ENCODE data around the gene RAP1GAP.
"Not testable (repeated sequence)": the region's sequence is repeated elsewhere in the genome, so short reads cannot be mapped to it uniquely, and the experiment has no call there.

Gene RAP1GAP

DNA sequence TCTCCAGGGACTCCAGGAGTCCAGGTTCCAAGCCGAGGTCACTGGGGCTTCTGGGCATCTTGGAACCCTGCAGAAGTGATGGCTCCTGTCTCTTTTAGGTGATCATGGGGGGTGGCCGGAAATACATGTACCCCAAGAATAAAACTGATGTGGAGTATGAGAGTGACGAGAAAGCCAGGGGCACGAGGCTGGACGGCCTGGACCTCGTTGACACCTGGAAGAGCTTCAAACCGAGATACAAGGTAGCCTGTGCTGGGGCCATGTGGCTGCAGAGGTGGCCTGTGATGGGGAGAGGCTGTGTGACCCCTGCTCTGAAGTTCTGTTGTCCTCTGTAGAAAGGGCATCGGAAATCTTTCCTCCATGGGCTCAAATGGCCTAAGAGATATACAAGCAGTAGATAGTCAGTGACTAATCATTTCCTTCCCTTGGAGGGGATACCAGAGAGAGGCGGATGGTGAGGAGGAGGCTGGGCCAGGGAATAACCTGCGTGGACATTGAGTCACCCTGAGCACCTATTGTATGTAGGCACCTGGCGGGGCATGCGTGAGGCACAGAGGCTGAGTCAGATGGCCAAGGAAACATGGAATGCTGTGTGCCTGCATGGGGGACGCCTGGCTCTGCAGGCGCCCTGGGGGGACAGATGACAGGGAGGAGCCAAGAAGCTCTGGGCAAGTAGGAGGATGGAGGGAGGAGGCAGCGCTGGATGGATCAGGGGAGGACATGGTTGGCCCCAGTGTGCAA is 101.0 kb downstream of the RAP1GAP start:
- DNase-seq, result no peak

GRCh38 chr1:21567241-21568005 is 101.7 kb downstream of the RAP1GAP start:
- no peak for DNase-seq

GRCh38 chr1:21566361-21566760 is 102.8 kb downstream of the RAP1GAP start:
- DNase-seq, result not testable (repeated sequence)

DNA sequence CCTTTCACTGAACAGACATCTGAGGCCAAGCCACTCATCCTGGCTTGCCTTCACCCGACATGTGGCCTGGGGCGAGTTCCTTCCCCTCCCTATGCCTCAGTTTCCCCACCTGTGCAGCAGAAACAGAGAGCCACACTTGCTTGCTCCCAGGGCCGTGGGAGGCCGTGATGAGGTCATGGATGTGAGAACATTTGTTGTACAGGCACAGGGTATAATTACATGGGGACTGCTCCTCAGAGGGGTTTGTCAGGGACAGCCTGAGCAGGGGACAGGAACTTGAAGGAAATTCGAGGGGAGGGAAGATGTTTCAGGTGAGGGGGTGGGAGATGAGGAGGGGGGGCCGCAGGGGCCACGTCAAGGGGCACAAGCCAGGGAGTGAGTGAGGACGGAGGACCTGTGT is 103.9 kb downstream of the RAP1GAP start:
- DNase-seq, result no peak

- DNase-seq, result no peak
These were observed 104.5 kb downstream of the RAP1GAP start for GRCh38 chr1:21564521-21565095.

DNA sequence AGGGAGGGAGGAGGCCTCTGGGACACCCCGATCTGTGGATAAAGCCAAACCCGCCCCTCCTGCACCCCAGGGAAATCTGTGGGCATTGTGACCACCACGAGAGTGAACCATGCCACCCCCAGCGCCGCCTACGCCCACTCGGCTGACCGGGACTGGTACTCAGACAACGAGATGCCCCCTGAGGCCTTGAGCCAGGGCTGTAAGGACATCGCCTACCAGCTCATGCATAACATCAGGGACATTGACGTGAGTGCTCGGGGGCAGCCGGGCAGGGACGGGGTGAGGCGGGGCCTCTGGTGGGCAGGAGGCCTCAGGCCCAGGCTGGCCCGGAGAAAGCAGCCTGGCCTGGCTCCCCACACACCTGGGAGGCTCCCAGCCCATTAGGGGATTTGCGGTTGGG is 105.2 kb downstream of the RAP1GAP start:
- DNase-seq, result no peak

- DNase-seq, result no peak
These were observed 106.3 kb downstream of the RAP1GAP start for GRCh38 chr1:21562896-21563295.

- no peak for DNase-seq
These were observed 108.1 kb downstream of the RAP1GAP start for GRCh38 chr1:21560916-21561638.

DNA sequence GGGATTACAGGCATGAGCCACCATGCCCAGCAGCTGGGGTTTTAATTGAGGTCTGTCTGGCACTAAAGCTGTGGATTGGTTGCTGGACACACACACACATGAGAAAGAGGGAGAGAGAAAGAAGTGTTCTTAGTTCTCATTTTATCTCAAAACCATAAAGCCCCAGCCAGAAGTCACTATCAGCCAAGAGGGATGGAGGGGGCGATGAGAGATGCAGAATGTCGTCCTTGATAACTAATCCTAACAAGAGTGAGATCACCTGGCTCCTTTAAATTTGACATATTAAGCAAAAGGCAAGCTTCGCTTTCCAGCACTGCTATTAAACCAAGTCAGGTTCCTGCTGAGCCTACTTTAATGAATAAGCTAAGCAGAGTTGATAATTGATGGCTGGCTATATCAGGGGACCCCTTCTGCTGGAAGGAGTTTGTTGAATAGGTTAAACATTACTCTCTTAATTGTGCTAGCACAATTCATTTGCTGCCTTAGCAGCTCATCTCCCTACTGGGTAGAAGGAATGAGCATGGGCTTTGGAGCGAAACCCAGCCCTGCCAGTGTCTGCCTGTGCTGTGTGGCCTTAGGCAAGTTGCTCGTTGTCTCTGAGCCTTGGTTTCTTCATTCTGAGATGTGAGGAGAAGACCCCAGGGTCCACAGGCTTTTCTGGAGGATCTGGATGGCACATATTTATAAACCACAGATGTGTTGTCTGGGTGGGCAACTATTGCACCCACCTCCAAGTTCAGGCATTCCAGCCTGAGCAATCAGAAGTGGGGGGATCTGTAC is 109.2 kb downstream of the RAP1GAP start:
- no peak for DNase-seq

DNA sequence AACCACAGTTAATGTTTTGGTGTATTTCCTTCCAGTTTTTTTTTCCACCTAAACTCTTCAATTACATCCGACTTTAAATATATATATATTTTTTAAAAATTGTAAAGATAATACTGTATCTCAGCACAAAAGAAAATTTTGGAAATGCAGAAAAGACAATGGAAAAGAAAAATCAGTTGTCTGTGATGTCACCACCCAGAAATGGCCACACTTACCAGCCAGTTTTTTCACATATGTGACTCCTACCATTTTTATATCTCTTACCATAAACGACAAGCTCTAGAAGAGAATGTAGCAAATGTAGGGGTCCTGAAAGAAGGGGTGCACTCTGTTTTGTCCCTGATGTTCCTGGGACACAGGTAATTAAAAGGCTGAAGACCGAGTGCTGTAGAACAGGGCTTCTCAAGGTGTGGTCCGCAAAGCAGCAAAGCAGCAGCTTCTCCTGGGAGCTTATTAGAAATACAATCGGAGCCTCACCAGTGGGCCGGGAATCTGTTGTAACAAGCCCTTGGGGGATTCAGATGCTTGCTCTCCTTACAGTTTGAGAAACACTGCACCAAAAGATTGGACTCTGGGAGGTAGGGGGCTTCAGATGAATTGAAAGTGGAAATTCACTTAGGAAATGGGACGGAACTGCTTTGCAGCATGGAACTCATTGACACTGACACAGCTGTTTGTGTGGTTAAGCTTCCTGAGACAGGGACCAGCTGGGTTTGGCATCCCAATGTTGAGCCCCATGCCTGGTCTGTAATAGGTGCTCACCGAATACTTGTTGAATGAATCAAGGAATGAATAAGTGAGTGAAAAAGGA is 115.8 kb downstream of the RAP1GAP start:
- no peak for DNase-seq

- no peak for DNase-seq
These were observed 116.4 kb downstream of the RAP1GAP start for GRCh38 chr1:21552715-21553114.

DNA sequence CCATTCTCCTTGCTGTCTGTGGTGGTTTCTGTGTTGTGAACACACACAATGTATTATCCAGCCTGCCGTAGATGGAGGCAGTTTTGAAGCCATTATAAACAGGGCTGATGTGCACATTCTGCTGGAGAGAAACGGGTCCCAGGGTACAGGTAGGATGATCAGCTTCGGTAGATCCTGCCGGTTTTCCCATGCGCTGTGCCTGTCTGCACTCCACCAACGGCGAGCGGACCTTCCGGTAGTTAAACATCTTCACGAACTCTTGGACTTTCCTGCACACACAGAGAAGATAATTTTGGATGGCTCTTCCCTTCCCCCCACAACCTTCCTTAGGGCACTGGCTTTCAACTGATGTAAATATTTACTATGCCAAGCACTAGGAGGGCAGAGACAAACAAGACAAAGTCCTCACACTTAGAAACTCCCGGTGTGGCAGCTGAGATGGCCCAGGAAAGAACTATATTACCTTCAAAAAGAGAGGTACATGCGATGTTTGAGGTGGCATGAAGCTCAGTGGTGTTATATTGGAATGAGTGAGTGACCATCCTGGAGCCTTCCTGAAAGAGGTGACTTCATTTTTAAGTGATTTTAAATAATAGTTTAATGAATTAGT is 118.2 kb downstream of the RAP1GAP start:
- DNase-seq, result no peak

DNA sequence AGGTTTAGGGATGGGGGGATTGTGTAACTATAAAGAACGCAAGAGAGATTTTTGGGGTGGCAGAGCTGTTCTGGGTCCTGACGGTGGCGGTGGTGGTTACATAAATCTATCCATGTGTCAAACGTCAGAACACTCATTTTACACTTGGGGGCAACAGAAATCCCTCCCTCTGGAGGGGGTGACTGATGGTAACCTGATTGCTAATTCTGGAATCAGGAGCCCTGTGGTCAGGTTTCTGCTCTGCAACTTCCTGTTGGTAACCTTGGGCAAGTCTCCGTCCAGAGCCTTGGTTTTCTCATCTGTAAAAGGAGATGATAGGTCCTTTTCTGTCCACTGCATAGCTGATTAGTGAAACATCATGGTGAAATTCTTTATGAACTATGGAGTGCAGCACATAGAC is 119.1 kb downstream of the RAP1GAP start:
- no peak for DNase-seq

GRCh38 chr1:21547876-21548275 is 121.3 kb downstream of the RAP1GAP start:
- no peak for DNase-seq
